UCSD-AML1 (cell line): ENCODE measurements around the gene ST14.

Experiments
- DNase-seq: peaks from one replicate; lab custom pipeline; 2025; ENCODE audit not compliant: unreplicated experiment; lab: John Stamatoyannopoulos, UW

The ST14 gene

GRCh38 chr11:130133716-130134115, 25.9 kb upstream of the ST14 start:
- DNase-seq = no peak

GRCh38 chr11:130136107-130136506, 23.5 kb upstream of the ST14 start:
- DNase-seq = no peak

DNA sequence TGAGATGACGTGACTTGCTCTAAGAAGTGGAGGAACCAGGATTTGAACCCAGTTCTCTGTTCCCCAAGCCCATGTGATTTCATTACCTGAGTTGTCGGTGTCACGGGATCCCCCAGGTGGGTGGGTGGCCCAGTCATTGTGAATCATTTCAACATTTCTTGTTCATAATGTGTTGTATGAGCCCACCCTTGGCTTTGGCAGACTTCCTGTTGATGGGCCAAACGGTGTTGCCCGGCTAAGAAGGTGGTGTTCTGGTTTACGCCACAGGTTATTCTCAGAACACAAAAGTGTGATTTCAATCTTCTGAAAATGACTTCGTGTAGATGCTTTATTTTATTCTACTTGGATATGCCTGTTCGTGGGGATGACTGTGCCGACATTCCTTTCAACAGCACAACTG, 21.6 kb upstream of the ST14 start:
- no peak for DNase-seq

GRCh38 chr11:130139401-130139800, 20.2 kb upstream of the ST14 start:
- DNase-seq = no peak

- DNase-seq = no peak
These were observed 17.8 kb upstream of the ST14 start for GRCh38 chr11:130141561-130142341.

GRCh38 chr11:130144141-130144540, 15.4 kb upstream of the ST14 start:
- DNase-seq = no peak

DNA sequence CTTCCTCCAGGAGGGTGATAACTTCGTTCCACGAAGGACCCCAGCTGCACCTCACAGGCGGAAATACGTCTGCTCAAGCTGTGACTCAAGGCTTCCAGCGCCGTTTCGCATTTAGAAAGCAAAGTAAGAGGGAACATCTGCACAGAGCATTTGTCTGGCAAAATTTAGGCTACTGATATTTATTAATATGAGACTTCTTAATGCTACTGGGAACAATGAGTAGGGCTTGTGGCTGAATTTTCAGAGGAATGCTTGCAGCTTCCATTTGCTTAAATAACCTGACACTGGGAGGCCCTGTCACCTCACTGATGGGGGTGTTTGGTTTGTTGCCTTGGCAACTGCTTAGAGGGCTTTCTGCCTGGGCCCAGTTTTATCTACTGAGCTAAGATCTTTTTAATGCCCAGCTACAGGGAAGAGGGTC, 14.7 kb upstream of the ST14 start:
- no peak for DNase-seq

- no peak for DNase-seq
These were observed 14.2 kb upstream of the ST14 start for GRCh38 chr11:130145311-130145812.

DNA sequence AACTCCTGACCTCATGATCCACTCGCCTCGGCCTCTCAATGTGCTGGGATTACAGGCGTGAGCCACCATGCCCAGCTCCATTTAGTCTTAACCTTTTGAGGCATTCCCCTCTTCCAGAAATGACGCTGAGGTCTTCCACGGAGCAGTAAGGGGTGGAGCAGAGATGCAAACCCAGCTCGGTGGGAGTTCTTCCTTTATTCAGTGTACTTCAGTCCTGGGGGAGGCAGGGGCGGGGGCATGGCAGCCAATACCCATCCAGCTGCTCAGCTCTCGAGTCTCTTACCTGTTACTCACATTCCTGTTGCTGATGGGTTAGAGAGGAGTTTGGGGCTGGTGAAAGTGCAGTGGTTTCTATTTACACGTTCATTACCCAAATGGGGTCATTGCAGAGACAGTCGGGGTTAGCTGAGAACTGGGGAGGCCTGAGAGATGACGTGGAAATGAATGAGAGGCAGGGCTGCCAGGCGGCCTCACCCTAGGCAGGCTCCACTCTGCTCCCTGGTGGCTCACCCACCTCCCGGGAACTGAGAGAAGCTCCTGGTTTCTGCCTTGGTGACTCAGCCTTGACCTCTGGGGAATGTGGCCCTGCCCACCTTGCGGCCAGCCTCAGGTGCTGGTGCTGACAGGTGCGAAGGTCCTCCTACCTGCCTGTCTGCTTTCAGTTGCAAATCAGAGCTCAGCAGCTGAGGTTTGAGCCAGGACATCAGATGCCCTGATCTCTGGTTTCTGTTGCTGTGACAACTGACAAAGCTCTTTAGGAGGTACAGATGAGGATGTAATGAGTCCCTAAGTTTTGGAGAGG, 13.4 kb upstream of the ST14 start:
- no peak for DNase-seq

GRCh38 chr11:130146796-130147195, 12.8 kb upstream of the ST14 start:
- DNase-seq = peak; percentile 75

DNA sequence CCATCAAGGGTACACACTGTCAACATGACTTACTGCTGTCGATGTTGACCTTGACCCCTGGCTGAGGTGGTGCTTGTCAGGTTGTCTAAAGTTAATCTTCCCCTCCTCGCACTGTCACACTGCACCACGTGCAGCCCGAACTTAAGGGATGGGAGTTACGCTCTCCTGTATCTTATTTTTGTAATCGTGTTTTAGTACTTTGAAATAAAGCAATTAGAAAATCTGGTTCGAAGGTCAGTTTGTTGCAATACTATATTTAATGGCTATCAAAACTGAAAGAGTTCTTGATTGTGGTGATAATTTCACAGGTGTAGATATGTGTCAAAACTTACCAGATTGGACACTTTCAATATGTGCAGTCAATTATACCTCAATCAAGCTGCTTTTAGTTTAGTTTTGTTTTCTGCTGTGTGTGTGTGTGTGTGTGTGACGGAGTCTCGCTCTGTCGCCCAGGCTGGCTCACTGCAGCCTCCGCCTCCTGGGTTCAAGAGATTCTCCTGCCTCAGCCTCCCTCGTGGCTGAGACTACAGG, 10.7 kb upstream of the ST14 start:
- DNase-seq = no peak

DNA sequence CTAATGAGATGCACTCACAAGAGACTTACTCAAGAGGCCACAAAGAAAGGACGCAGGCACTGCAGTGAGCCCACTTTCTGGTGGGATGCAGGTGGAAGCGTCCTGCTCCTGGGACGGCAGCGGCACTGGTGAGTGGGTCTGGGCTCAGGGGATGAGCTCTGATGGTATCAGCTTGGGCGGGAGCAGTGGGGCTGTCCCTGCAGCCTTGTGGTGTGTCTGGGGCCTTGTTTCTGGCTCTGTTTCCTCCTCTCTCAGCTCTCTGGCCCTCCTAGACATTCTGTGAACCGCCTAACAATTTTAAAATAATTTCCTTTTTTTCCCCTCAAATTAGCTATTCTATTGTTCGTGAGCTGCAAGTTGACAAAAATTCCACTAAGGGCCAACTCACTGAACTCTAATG, 8.8 kb upstream of the ST14 start:
- no peak for DNase-seq

DNA sequence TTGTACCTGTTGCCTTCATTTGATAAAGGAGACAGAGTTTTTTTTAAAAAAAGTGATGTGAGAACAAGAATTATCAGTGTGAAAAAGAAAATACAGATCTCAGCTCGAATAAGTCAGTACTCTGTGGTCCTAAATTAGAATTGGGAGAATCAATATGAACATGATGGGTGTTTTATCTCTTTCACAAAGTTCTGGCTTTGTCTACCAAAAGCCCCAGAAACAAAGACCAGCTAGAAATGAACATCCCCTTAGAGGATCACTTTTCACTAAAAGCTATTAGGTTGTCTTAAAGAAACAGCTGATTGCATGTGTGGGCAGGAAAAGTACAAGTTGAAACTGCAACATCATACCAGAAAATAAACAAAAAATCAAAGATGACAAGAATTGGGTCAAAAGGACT, 8.4 kb upstream of the ST14 start:
- DNase-seq = no peak

- DNase-seq = no peak
These were observed 3.2 kb upstream of the ST14 start for GRCh38 chr11:130156108-130157022.

- DNase-seq = no peak
These were observed 2.5 kb upstream of the ST14 start for GRCh38 chr11:130157101-130157500.

DNA sequence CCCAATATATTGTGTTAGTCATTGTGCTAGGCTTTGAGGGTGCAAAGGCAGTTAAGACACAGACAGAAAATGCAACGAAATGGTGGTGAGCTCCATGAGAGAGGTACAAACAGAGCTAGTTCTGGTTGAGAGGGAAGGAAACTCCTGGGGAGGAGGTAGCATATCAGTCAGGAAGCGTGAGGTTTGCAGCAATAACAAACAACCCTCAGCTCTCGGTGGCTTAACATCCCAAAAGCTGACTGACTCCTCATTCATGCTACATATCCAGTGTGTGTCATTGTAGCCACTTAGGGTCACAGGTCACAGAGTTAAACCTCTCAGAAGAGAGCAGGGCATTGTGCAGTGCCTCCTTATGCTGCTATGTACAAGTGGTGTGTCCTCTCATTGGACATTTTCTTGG, 1.7 kb upstream of the ST14 start:
- DNase-seq = no peak

GRCh38 chr11:130159139-130159538, 443 bp upstream of the ST14 start:
- no peak for DNase-seq

DNA sequence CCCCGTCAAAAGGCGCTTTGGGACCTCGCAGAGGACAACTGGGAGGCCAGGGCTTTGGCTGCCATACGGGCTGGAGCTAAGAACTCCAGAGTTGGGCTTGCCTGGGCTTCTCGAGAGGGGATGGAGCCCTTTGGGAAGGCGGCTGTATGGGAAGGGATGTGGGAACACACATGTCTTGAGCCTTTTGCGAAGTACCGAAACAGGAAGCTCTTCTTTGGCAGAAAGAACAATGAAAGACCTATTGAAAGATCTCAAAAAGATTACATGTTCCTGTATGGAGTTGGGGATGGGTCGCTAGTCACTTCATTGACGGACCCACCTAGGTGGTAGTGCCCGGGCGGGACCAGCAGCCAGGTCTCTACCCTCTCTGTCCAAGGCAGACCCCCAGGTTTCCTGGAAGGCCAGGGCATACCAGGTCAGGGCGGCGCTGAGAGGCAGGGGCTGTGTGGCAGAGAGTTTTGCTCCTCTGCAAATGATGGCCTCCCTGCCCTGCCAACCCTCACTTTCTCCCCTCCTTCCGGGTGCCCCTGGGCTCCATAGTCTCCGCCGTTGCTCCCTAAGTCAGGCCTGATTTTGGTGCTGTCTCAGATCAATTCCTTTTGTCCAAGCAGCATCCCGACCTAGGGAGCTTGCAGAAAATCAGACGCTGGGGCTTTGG, 1.0 kb downstream of the ST14 start:
- DNase-seq = no peak

GRCh38 chr11:130161441-130162145, 2.0 kb downstream of the ST14 start:
- no peak for DNase-seq

GRCh38 chr11:130162733-130163132, 3.2 kb downstream of the ST14 start:
- DNase-seq = no peak
